Stimulated activated CD4-positive, alpha-beta T cell treated with anti-CD3 and anti-CD28 coated beads, TNF-alpha, amount 100 ng/mL, for 4 hours (primary cell): Measurements from ENCODE around the gene TFF2.

Source experiments
- DNase-seq, 3 experiments: peaks; one replicate each; pipeline ENCODE4 v3.0.0-alpha.2; 2020; ENCODE audit warnings: low read depth in 3 of 3

Gene TFF2

GRCh38 chr21:42346866-42347600 lies 3.8 kb downstream of the TFF2 start:
- DNase-seq: no peak

GRCh38 chr21:42346441-42346840 lies 4.4 kb downstream of the TFF2 start:
- DNase-seq: no peak

- DNase-seq: no peak
Measured at GRCh38 chr21:42344631-42345030, 6.2 kb downstream of the TFF2 start.

- DNase-seq: no peak
Measured at GRCh38 chr21:42343963-42344510, 6.8 kb downstream of the TFF2 start.

- DNase-seq: no peak
Measured at GRCh38 chr21:42343556-42343955, 7.2 kb downstream of the TFF2 start.

GRCh38 chr21:42343101-42343500 lies 7.7 kb downstream of the TFF2 start:
- no peak for DNase-seq

GRCh38 chr21:42341776-42342542 lies 8.8 kb downstream of the TFF2 start:
- no peak for DNase-seq

GRCh38 chr21:42340187-42341050 lies 10.4 kb downstream of the TFF2 start:
- no peak for DNase-seq

GRCh38 chr21:42338729-42339715 lies 11.8 kb downstream of the TFF2 start:
- DNase-seq: no peak

GRCh38 chr21:42337830-42338728 lies 12.7 kb downstream of the TFF2 start:
- peak; percentile 68 to 78 (median 72) for DNase-seq

GRCh38 chr21:42337276-42337675 lies 13.5 kb downstream of the TFF2 start:
- no peak for DNase-seq

GRCh38 chr21:42336054-42336453 lies 14.7 kb downstream of the TFF2 start:
- DNase-seq: no peak

- no peak for DNase-seq
Measured at GRCh38 chr21:42332557-42333317, 18.1 kb downstream of the TFF2 start.

GRCh38 chr21:42331660-42332059 lies 19.1 kb downstream of the TFF2 start:
- no peak for DNase-seq

GRCh38 chr21:42330380-42331371 lies 20.1 kb downstream of the TFF2 start:
- no peak for DNase-seq

GRCh38 chr21:42324896-42325295 lies 25.9 kb downstream of the TFF2 start:
- no peak for DNase-seq

GRCh38 chr21:42321845-42322244 lies 28.9 kb downstream of the TFF2 start:
- DNase-seq: no peak

- DNase-seq: no peak
Measured at GRCh38 chr21:42321231-42321630, 29.6 kb downstream of the TFF2 start.
